HepG2 (cell line): Measurements from ENCODE around the gene NCKAP5L. TPM values are rescaled to one million over a fixed set of nuclear protein-coding genes. Genes with fewer than 3 reads are reported as not detected.

Source experiments
- ATF1 ChIP-seq: IDR thresholded peaks from 2 replicates; pipeline ENCODE4 v1.6.1; 2016; ENCODE audit warnings: mild to moderate bottlenecking, control low read depth
- CENPX ChIP-seq: sonication (generic); formaldehyde crosslinking; IDR thresholded peaks from 2 replicates; pipeline ENCODE4 v1.9.0; 2021; ENCODE audit warnings: mild to moderate bottlenecking, missing genetic modification reagents, moderate library complexity
- FLYWCH1 ChIP-seq: sonication (generic); formaldehyde crosslinking; IDR thresholded peaks from 2 replicates; pipeline ENCODE4 v1.8.1; 2023; ENCODE audit warnings: mild to moderate bottlenecking, missing genetic modification reagents
- GATA4 ChIP-seq: sonication (generic); IDR thresholded peaks from 2 replicates; pipeline ENCODE4 v1.6.1; 2016; ENCODE audit warnings: antibody characterized with exemption, low read depth, borderline replicate concordance
- GTF3A ChIP-seq: sonication (generic); formaldehyde crosslinking; conservative IDR thresholded peaks from 2 replicates; pipeline ENCODE4 v1.4.0; 2020; ENCODE audit warnings: mild to moderate bottlenecking, missing genetic modification reagents
- GZF1 ChIP-seq: sonication (generic); formaldehyde crosslinking; IDR thresholded peaks from 2 replicates; pipeline ENCODE4 v1.5.1; 2020; ENCODE audit warnings: mild to moderate bottlenecking, missing genetic modification reagents
- HMG20A ChIP-seq: IDR thresholded peaks from 2 replicates; pipeline ENCODE4 v1.6.1; 2016; ENCODE audit warnings: borderline replicate concordance
- HNRNPLL ChIP-seq: fragments of 200-400 bp; formaldehyde crosslinking; IDR thresholded peaks from 2 replicates; pipeline ENCODE4 v1.6.1; 2017; ENCODE audit warnings: mild to moderate bottlenecking, low read depth, low read length; ENCODE audit not compliant: poor library complexity, severe bottlenecking
- KDM4B ChIP-seq: sonication (generic); formaldehyde crosslinking; IDR thresholded peaks from 2 replicates; pipeline ENCODE4 v1.4.0; 2020; ENCODE audit warnings: missing genetic modification reagents
- KLF9 ChIP-seq: IDR thresholded peaks from 2 replicates; pipeline ENCODE4 v1.6.1; 2016; ENCODE audit warnings: low read depth
- MYC ChIP-seq: sonication (generic); formaldehyde crosslinking; IDR thresholded peaks from 2 replicates; pipeline ENCODE4 v1.9.0; 2021; ENCODE audit warnings: missing genetic modification reagents, borderline replicate concordance
- NFYC ChIP-seq: IDR thresholded peaks from 2 replicates; pipeline ENCODE4 v1.6.1; 2016; ENCODE audit warnings: missing genetic modification reagents, missing compliant biosample characterization
- RFXAP ChIP-seq: sonication (generic); formaldehyde crosslinking; IDR thresholded peaks from 2 replicates; pipeline ENCODE4 v1.4.0; 2020; ENCODE audit warnings: missing genetic modification reagents, borderline replicate concordance
- SMC3 ChIP-seq: IDR thresholded peaks from 2 replicates; pipeline ENCODE4 v1.6.1; 2011; ENCODE audit warnings: low read length, improper control_type of control experiment
- STAT5B ChIP-seq: sonication (generic); formaldehyde crosslinking; IDR thresholded peaks from 2 replicates; pipeline ENCODE4 v1.4.0; 2020; ENCODE audit warnings: missing genetic modification reagents
- TBX2 ChIP-seq: sonication (generic); formaldehyde crosslinking; IDR thresholded peaks from 2 replicates; pipeline ENCODE4 v1.5.0; 2020; ENCODE audit warnings: missing genetic modification reagents, mild to moderate bottlenecking, borderline replicate concordance
- THYN1 ChIP-seq: sonication (generic); formaldehyde crosslinking; IDR thresholded peaks from 2 replicates; pipeline ENCODE4 v1.8.1; 2023; ENCODE audit warnings: low read depth, mild to moderate bottlenecking, moderate library complexity, missing genetic modification reagents, borderline replicate concordance
- TOE1 ChIP-seq: sonication (generic); formaldehyde crosslinking; IDR thresholded peaks from 2 replicates; pipeline ENCODE4 v1.4.0; 2020; ENCODE audit warnings: mild to moderate bottlenecking, missing genetic modification reagents
- YEATS4 ChIP-seq: sonication (generic); formaldehyde crosslinking; IDR thresholded peaks from 2 replicates; pipeline ENCODE4 v1.4.0; 2020; ENCODE audit warnings: missing genetic modification reagents, borderline replicate concordance
- ZIK1 ChIP-seq: sonication (generic); formaldehyde crosslinking; IDR thresholded peaks from 2 replicates; pipeline ENCODE4 v1.5.0; 2020; ENCODE audit warnings: mild to moderate bottlenecking, low read depth, missing genetic modification reagents, borderline replicate concordance
- ZNF143 ChIP-seq: sonication (generic); formaldehyde crosslinking; IDR thresholded peaks from 2 replicates; pipeline ENCODE4 v1.4.0; 2020; ENCODE audit warnings: missing genetic modification reagents
- ZNF30 ChIP-seq: sonication (generic); formaldehyde crosslinking; IDR thresholded peaks from 2 replicates; pipeline ENCODE4 v1.5.0; 2020; ENCODE audit warnings: mild to moderate bottlenecking, missing genetic modification reagents
- ZNF546 ChIP-seq: sonication (generic); formaldehyde crosslinking; conservative IDR thresholded peaks from 2 replicates; pipeline ENCODE4 v1.8.1; 2023; ENCODE audit warnings: mild to moderate bottlenecking, missing genetic modification reagents
- ZNF780A ChIP-seq: sonication (generic); formaldehyde crosslinking; IDR thresholded peaks from 2 replicates; pipeline ENCODE4 v1.8.0; 2022; ENCODE audit warnings: mild to moderate bottlenecking, missing genetic modification reagents, moderate library complexity
- ZSCAN25 ChIP-seq: sonication (generic); formaldehyde crosslinking; IDR thresholded peaks from 2 replicates; pipeline ENCODE4 v1.8.0; 2022; ENCODE audit warnings: mild to moderate bottlenecking, missing genetic modification reagents
- polyA plus RNA-seq, 8 experiments: library from polyadenylated mRNA; depleted of rRNA in 3 of 8; stranded (reverse) in 7 of 8; unstranded in 1 of 8; fragments of >200 nt; fragmentation: Illumina TruSeq in 4 of 8; extraction: Trizol in 4 of 8; gene quantifications; 2 replicates each; pipeline versions ENCODE4 v1.2.1 to v1.2.3, GENCODE V29; 2011 to 2016; ENCODE audit warnings: low read depth in 4 of 8, missing spikeins in 1 of 8, mixed read lengths in 1 of 8; ENCODE audit not compliant: insufficient read depth in 1 of 8
- total RNA-seq, 5 experiments: library from RNA; depleted of rRNA; stranded (reverse); fragments of >200 nt; fragmentation: Illumina TruSeq; extraction: Trizol; gene quantifications; 2 replicates each; pipeline ENCODE4 v1.2.3, GENCODE V29; 2016; ENCODE audit warnings: low read depth in 1 of 5
- TF ChIP-seq, protein P1 (sequence below): sonication (generic); formaldehyde crosslinking; IDR thresholded peaks from 2 replicates; pipeline ENCODE4 v1.9.0; 2021; ENCODE audit warnings: missing genetic modification reagents, borderline replicate concordance
- TF ChIP-seq, protein P2 (sequence below): sonication (generic); formaldehyde crosslinking; conservative IDR thresholded peaks from 2 replicates; pipeline ENCODE4 v1.8.1; 2023; ENCODE audit warnings: missing genetic modification reagents

The NCKAP5L gene
- total and polyA plus RNA-seq, 2 of the 13 experiments (the other 11 are each of a cell fraction or from before 2014, with no cell fraction given): 4.1 to 9.0 TPM

DNA sequence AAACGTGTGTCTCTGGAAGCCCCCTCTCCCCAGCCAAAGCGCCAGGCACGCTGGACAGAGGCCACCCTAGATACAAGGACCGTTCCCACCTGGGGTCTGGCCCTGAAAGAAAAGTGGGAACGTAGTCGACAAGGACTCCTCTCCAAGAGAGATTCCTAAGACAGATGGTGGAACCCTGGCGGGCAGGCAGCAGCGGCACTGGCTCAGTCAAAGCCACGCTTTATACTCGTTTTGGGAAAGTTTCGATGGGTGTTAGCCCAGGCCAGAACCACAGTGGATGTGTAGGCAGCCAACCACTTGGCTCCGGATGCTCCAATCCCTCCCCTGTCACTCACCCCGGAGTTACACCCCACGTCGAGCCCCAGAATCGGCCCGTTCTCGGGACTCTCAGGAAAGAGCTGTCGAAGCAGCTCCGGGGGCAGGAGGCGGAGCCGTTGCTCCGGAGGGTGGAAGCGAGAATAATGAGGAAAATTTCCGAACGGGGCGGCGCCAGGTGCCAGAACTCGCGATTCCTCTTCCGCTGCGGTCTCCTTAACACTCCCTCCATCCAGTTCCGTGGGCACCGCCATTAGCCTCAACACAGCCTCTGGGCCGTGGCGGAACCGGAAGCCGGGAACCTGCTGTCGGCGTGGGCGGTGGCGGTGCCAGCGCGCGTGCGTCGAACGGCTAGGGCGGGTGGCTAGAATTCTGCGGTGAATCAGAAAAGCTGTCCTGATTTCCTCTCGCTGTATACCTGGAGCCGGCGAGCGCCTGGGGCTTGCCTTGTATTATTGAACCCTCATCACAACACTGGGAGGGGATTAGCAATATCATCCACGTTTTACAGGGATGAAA is 14.5 kb upstream of the NCKAP5L start, which contains the start of gene BCDIN3D (continued):
- TF ChIP-seq, protein P1, sequence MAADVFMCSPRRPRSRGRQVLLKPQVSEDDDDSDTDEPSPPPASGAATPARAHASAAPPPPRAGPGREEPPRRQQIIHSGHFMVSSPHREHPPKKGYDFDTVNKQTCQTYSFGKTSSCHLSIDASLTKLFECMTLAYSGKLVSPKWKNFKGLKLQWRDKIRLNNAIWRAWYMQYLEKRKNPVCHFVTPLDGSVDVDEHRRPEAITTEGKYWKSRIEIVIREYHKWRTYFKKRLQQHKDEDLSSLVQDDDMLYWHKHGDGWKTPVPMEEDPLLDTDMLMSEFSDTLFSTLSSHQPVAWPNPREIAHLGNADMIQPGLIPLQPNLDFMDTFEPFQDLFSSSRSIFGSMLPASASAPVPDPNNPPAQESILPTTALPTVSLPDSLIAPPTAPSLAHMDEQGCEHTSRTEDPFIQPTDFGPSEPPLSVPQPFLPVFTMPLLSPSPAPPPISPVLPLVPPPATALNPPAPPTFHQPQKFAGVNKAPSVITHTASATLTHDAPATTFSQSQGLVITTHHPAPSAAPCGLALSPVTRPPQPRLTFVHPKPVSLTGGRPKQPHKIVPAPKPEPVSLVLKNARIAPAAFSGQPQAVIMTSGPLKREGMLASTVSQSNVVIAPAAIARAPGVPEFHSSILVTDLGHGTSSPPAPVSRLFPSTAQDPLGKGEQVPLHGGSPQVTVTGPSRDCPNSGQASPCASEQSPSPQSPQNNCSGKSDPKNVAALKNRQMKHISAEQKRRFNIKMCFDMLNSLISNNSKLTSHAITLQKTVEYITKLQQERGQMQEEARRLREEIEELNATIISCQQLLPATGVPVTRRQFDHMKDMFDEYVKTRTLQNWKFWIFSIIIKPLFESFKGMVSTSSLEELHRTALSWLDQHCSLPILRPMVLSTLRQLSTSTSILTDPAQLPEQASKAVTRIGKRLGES: no peak
- 0 out of 2 replicates have a peak, but pooled peaks have one; percentile 25 for TF ChIP-seq KDM4B
- TF ChIP-seq YEATS4: peak; percentile 77
- peak; percentile 49 for TF ChIP-seq TBX2
- peak; percentile 86 for TF ChIP-seq HNRNPLL
- peak; percentile 72; the same call in 1 of the 2 replicates for TF ChIP-seq RFXAP (CRISPR knock-in tag)
- no peak for TF ChIP-seq FLYWCH1
- TF ChIP-seq SMC3: no peak
- no peak for TF ChIP-seq ZNF780A
- TF ChIP-seq ZNF30: no peak
- TF ChIP-seq MYC (CRISPR knock-in tag): peak; percentile 79; the same call in 1 of the 2 replicates
- peak; percentile 37; the same call in 1 of the 2 replicates for TF ChIP-seq ZSCAN25 (CRISPR knock-in tag)
- peak; percentile 47; the same call in 1 of the 2 replicates for TF ChIP-seq ZNF143
- TF ChIP-seq KLF9 (CRISPR knock-in tag): 0 out of 2 replicates have a peak, but pooled peaks have one; percentile 32
- TF ChIP-seq ZIK1 (CRISPR knock-in tag): no peak
- TF ChIP-seq GTF3A: no peak
- TF ChIP-seq GATA4: no peak
- TF ChIP-seq, protein P2, sequence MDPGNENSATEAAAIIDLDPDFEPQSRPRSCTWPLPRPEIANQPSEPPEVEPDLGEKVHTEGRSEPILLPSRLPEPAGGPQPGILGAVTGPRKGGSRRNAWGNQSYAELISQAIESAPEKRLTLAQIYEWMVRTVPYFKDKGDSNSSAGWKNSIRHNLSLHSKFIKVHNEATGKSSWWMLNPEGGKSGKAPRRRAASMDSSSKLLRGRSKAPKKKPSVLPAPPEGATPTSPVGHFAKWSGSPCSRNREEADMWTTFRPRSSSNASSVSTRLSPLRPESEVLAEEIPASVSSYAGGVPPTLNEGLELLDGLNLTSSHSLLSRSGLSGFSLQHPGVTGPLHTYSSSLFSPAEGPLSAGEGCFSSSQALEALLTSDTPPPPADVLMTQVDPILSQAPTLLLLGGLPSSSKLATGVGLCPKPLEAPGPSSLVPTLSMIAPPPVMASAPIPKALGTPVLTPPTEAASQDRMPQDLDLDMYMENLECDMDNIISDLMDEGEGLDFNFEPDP: no peak
- TF ChIP-seq ATF1 (CRISPR knock-in tag): no peak
- TF ChIP-seq NFYC (CRISPR knock-in tag): peak; percentile 31; the same call in 1 of the 2 replicates
- no peak for TF ChIP-seq THYN1
- no peak for TF ChIP-seq GZF1 (CRISPR knock-in tag)
- no peak for TF ChIP-seq ZNF546 (CRISPR knock-in tag)
- no peak for TF ChIP-seq STAT5B (CRISPR knock-in tag)
- no peak for TF ChIP-seq CENPX (CRISPR knock-in tag)
- TF ChIP-seq HMG20A (CRISPR knock-in tag): no peak
- no peak for TF ChIP-seq TOE1 (CRISPR knock-in tag)
